Urothelium cell line (cell line): ENCODE measurements around the gene GNG2.

Experiments used
- DNase-seq: peaks from one replicate; pipeline ENCODE4 v3.0.0; 2011; ENCODE audit warnings: low spot score, mixed read lengths
- FAIRE-seq: peaks from 2 replicates; lab custom pipeline; 2011; peaks lifted over from hg19 to GRCh38; lab: Jason Lieb, UNC

GNG2 gene

DNA sequence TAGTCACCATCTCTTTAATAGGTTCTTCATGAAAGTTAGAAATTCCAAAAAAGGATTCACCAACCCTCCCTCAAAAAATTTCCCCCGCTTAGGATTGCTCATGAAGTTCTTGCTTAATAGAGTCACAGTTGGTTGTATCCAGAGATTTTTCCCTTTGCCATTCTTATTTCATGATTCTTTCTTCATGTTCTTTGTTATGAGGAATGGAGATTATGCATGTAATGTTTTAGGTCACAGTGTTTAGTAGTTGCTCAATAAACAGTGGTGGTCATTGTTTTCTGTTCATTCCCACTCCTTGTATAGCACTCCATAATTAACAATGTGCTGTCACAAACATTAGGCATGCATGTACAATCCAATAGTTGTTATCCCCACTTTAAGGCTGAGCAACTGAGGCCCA is 77.7 kb downstream of the GNG2 start:
- FAIRE-seq = peak; percentile 37

DNA sequence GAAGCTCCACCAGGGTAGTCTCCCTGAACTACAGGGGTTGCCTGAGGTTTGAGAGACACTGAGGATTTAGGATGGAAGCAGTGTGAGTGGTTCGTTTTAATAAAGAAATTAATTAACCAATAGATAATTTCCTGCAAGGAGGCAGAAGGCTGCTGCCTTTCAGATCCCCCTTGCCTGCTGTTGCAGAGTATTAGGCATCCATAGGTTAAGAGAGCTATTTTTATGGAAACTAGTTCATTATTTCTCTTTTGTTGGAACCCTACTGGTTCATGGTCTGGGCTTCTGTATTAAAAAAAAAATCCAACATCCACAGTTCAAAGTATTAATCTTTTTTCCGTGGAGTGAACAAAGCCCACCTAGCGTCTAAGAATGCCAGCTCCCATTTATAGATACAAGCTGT is 78.4 kb downstream of the GNG2 start:
- no peak for DNase-seq
- FAIRE-seq = no peak

More for the DNA sequence above, 77.7 kb downstream of the GNG2 start:
- no peak for DNase-seq

DNA sequence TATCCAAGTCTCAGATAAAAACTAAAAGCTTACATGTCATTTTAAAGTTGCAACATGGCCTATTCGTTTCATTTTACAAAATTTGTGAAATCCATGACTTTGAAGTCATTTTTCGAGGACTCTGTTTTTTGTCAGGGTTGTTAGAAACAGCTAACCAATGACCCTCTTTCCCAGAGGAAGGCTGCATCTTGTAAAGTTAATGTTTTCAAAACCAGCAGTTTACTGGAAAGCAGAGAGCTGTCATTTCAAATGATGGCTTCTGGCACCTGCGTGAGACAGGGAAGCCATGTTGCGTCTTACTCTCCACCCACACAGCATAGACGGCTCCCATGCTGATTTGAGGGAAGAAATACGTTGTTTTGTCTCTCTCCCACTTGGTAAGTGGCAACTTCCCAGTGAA is 78.8 kb downstream of the GNG2 start:
- DNase-seq (no peak), FAIRE-seq (peak; percentile 46)

DNA sequence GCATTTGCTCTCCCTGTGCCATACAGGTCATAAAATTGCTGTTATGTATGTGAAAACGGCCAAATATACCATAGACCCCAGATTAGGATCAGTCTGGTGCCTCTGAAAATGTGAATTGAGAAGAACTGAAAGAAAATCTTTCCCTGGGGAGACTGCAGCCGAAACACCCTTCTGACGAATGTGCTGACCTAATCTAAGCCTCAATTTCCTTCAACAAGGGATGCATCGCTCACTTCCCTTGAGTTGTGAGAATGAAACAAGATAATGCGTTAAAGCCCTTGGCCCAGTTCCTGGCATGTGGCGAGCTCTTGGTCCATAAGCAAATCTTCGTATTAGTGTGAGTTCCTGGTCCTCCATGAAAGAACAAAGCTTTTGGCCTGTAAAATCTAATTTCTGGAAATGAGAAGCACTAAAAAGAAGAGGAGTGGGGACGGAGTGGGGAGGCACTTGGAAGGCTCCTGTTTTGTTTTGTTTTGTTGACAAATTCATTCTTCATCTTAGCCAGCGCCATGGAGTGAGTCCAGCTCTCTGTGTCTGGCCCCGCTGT is 79.4 kb downstream of the GNG2 start:
- DNase-seq = no peak
- FAIRE-seq = peak; percentile 79

DNA sequence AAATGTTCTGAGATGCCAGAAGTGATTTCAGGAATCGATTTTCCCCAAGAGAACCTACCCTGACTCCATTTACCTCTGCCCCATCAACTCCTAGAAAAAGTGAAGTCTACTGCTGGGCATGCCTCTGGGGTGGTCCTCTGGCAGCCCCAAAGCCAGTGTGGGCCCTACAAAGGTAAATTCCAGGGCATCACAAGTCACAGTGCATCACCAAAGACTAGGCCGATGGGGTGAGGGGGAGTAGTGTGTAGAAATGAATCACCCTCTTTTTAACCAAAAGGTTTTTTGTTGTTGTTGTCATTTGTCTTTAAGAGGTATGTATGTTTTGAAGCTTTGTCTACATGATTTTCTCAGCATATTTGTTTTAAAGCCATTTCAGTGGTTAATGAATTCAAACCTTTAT is 82.6 kb downstream of the GNG2 start:
- no peak for FAIRE-seq
- no peak for DNase-seq

DNA sequence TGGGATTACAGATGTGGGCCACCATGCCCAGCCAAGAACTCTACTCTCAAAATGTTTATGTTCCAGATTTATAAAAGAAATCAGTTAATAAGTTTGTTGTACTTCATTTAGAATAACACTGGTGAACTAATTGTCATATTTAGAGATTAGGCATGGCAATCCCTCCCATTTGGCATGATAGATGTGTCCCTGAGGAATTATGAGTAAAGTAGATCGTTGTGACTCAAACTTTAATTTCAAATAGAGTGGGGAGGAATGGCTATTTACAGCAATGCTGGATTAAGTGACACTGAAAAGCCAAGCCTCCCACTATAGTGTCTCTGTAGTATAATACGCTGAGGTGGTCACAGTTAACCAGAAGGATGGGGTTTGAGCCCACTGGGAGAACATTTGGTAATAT is 89.6 kb downstream of the GNG2 start:
- DNase-seq (no peak), FAIRE-seq (no peak)

DNA sequence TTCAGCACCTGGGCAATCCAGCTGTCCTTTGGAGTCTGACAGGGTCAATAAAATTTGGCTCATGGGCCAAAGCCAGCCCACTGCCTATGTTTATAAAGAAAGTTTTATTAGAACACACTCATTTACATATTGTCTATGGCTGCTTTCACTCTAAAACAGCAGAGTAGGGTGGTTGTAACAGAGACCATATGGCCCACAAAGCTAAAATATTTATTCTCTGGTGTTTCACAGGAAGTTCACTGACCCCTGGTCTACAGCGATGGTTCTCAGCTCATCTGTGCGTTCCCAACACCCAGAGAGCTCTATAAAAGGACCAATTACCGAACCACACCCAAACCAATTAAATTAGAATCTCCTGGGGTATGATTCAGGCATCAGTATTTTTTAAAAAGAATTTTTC is 91.2 kb downstream of the GNG2 start:
- FAIRE-seq (no peak), DNase-seq (no peak)

DNA sequence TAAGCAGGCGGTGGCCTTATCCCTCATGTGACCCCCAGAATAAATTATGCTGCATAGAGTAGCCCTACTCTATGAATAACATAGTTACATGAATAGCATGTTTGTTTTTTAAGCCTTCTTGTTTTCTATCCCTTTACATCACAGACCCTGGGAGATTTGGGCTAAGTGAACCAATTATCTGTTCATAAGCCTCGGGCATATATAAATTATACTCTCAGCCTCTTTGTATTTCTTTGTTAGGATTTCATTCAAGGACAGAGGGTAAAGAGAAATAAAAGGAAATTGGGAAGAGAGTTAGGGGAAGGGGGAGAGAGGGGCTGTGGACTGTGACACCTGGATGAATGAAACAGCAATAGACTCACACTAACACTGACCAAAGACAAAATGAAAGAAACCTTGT is 93.6 kb downstream of the GNG2 start:
- no peak for DNase-seq
- FAIRE-seq = no peak

DNA sequence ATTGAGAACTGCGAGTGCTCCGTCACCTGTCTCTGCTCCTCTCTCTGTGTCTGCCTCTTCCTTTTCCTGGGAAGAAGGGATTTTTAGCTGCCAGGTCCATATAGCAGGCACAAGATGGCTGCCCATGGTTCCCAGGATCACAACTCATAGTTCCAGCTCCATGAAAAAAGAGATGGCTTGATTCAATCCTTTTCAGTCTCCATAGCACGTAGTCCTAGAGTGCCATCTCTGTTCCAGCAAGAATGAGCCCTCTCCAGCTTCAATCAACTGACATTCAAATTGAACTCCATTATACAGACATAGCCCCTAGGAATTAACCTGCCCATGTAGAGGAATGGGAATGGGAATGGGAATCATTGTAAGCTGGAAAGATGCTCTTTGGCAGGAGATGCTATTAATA is 94.2 kb downstream of the GNG2 start:
- FAIRE-seq = no peak
- DNase-seq = no peak

DNA sequence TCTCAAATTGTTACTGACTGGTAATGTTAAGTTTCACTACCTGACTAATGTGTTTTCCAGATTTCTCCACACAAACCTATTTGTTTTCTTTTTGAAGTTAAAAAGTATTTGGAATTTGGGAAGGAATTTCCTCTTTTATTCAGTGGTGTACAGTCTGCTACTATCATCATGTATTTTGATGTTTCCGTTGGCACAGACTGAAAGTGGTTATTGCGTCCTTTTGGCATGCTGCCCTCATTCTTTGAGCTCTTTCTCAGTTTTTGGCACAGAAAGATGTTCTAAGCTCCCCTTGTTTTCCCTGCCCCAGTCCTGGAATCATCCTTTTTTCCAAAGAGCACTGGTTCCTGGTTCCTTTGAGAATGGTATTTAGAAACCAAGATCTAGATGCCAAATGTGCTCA is 97.5 kb downstream of the GNG2 start:
- peak; percentile 73 for FAIRE-seq
- DNase-seq = no peak

DNA sequence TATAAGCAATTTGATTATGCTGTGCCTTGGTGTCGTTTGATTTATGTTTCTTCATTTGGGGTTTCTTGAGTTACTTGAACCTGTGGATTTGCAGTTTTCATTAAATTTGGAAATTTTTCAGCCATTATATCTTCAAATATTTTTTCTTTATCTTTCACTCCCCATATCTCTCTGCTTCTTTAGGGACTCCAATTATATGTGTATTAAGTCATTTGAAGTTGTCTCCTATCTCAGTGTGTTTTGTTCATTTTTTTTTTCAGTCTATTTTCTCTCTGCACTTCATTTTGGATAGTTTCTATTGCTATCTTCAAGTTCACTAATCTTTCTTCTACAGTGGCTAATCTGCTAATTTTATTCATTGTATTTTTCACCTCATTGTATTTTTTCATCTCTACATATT is 99.5 kb downstream of the GNG2 start:
- DNase-seq = no peak
- no peak for FAIRE-seq

DNA sequence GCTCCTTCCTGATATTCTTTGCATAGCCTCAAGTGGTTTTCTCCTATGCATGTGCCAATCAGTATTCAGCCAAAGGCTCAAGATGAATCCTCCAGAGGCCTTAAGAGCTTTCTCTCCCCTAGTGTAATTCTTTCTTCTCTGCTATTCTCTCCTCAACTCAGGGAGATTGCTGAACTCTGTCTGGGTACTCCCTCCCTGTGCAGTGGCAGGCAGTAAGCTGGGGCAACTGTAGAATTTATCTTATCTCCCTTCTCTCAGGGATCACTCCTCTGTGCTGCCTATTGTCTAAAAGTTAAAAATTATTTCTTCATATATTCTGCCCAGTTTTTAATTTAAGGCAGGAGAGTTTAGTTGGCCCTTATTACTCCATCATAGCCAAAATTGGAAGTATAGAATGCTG is 100.5 kb downstream of the GNG2 start:
- no peak for FAIRE-seq
- DNase-seq = no peak

DNA sequence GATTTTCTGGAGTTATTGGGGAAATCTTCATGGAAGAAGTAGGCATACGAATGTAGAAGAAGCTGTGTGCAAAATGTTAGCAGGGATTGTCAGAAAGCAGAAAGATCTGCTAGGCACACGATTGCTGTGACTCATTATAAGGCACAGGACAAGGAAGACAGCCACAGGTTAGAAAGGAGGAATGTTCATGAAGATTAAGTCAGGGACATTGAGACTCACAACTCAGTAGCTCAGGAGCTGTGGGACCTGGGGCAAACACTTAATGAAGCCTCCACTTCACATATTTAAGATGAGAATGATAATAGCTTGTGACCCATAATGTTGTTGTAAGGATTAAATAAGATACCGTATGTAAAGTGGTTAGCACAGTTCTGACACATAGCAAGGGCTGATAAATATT is 102.3 kb downstream of the GNG2 start:
- DNase-seq = no peak
- FAIRE-seq = no peak

DNA sequence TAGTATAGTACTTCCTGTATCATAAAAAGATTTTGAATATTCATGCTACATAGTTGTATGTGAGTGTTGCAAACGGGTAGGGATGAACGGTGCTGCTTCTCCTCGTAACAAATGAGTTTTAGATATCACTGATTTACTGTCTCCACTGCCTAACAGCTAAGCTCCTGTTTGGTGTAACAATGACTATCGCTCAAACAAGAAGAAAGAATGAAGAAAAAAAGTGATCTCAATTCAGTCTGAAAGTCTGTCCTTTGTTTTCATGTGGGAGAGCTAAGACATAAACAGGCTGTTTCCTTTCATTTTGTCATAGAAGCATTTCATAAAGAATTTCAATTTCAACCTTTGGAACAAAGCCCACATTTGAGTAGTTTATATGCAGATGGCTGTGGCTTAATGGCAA is 102.9 kb downstream of the GNG2 start:
- no peak for DNase-seq
- peak; percentile 13 for FAIRE-seq

DNA sequence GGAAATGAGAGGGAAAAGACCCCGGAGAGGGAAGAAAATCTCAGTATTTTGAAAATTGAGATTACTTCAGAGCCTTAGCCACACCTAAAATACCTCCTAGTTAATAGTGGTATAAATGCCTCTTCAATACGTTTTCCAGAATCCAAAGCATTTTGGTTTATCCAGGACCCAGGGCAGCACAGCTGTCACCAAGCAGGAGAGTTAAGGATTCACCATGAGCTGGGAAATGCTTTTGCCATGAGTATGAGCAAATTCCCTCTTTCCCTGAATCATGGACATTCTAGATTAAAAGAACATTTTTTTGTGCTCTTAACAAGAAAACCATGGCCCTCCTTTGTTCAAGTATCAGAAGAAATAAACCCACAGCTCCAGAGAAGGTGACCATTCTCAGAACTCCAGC is 107.1 kb downstream of the GNG2 start:
- no peak for FAIRE-seq

DNA sequence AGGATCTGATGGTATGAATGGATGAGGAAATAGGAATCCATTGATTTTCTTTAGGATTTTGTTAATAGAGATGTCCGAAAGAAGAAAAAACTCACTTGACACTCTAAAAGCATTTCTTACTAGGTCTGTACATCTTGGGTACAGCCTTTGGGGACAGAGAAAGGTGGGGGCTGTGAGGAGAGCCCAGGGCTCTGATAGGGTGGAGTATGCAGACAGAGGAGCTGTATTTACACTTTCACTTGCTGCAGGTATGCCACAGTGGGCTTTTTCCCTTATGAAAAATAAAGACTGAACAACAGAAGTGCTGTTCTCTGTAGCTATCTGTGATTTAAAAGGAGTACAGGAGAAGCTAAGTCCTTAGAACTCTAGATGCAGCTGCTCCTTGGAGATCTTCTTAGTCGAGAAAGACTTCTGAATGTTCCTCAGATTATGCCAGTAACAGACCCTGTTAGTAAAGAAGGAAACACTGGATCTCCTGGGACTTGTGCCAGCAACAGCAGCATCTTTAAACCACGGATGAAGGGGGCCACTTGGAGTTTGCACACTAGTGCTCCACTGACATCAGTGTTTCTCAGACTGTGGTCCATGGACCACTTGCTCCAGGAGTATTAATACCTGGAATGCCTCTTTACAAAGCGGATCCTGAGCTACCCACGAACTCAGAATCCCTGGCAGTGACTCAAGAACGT is 109.6 kb downstream of the GNG2 start:
- DNase-seq (no peak), FAIRE-seq (peak; percentile 5)

More for the DNA sequence above, 107.1 kb downstream of the GNG2 start:
- no peak for DNase-seq

DNA sequence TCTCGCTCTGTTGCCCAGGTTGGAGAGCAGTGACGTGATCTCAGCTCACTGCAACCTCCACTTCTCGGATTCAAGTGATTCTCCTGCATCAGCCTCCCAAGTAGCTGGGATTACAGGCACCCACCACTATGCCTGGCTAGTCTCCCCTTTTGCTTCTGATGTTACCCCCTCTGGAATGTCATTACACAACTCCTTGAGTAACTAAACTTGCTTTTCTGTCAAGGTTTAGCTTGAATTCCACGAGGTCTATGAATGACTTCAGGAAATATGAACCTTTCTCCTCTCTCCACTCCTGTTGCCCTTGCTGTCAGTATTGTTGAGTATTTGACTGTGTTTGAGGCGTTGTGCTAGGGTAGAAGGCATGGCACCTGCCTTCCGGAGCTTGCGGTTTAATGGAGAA is 112.2 kb downstream of the GNG2 start:
- FAIRE-seq (no peak), DNase-seq (no peak)

DNA sequence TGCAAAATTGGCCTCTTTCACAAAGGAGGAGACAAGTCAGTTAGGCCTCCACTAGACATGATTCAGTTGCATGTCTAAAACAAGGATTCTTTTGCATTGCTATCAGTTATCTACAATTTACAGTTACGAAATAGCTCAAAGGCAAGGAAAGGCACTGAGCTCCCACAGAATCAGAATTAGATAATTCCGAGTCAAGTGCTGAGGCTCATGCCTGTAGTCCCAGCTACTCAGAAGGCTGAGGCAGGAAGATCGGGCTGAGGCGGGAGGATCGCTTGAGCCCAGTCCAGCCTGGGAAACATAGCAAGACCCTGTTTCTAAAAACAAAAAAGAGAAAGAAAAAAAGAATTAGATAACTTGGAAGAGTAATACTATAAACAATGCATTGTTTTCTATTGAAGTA is 116.7 kb downstream of the GNG2 start:
- no peak for FAIRE-seq
- no peak for DNase-seq

DNA sequence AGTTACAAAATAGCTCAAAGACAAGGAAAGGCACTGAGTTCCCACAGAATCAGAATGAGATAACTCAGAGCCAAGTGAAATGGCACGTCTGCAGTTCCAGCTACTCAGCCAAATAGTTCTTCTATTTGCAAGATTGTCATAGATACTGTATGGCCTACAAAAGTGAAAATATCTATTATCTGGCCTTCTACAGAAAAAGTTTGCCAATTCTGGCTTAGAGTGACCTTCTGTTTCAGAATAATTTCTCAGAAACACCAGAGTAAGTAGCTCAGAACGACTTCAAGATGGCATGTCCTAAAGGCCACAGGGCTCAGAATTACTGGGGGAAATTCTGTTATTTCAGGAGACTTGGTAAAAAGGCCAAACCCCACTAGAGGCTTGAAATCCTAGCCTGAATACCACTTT is 118.3 kb downstream of the GNG2 start:
- no peak for FAIRE-seq
- DNase-seq = no peak

DNA sequence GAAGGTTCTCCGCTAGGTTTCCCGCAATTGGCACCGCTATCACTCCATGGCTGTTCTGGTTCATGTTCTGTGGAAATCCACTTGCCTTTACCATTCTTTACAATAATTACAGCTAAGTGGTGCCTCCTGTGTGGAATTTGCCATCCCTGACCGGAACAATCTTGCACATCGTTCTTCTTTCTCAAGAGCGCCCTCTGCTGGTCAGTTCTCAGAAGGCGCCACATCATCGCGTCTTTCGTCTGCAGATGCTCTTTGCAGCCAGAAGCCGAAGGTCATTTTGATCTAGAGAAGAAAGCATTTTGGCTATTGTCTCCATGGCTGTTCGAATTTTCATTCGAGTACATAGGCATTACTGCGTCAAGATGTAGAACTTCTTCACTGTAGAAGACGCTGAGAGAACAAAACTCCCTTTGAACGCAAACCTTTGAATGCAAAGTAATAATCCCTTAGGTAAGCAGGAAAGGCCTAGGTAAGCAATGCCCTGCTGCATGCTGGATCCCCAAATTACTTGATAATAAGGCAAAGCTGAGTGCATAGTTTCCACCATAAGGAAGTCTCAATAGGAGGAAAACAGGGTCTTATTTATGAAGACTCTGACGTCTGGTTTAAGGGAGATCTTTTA is 118.8 kb downstream of the GNG2 start:
- FAIRE-seq (peak; percentile 99), DNase-seq (peak; percentile 86)

DNA sequence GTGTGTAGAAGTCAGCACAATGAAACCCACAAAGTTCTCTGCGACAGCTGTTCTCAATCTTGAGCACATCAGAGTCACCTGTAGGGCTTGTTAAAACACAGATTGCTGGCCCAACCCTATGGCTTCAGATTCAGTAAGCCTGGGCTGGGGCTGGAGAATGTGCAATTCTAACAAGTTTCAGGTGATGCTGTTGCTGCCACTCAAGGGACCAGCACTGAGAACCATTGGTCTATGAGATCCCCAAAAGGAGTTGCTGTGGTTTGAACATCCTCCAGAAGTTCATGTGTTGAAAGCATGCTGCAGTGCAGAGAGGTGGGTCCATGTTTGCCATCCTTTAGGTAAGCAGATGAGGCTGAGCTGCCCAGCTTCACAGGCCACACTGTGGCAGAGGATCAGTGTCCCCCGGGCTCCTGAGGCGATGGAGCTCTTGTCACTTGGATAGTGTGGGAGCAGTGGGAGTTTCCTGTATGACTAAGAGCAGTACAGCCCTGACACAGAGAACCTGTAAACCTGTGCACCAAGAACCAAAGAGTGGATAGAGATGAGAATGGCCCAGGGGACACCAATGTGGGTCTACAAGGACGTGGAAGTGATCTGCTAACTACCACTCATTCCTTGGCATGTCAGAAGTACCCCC is 120.9 kb downstream of the GNG2 start:
- no peak for DNase-seq
- no peak for FAIRE-seq

DNA sequence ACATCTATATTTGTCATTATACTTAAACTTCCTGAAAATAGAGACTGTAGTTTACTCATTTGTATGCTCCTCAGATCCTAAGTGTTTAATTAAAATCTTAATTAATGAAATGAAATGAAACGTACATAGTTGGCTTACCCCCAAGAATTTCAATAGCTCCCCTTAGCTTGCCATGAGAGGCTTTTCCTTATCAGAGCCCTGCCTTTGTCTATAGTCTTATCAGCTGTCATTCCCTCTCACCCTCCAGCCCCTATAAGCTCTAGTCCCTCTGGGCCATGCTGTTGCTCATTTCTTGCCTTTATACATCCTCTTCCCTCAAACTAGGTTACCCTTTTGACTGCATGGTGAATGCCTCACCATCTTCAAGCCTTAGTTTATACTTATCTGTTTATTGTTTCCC is 127.8 kb downstream of the GNG2 start:
- FAIRE-seq = no peak
- DNase-seq = no peak
